COR-L47 (cell line): ENCODE results near the gene NUP107.
A peak's percentile ranks its signal among the peaks of the same experiment; 100 is the strongest.

Experiments used
- DNase-seq: peaks from one replicate; lab custom pipeline; 2025; lab: John Stamatoyannopoulos, UW

NUP107 gene

GRCh38 chr12:68743356-68743755 is 56.6 kb downstream of the NUP107 start:
- no peak for DNase-seq

GRCh38 chr12:68745376-68745903 is 58.7 kb downstream of the NUP107 start:
- DNase-seq: no peak

GRCh38 chr12:68745904-68746571 is 59.3 kb downstream of the NUP107 start, which contains the start of gene SLC35E3:
Gene SLC35E3 (plus strand): TSS chr12:68746176. CDS start chr12:68746378, 202 bp downstream.
- peak; percentile 93 for DNase-seq

- peak; percentile 7 for DNase-seq
Observed at GRCh38 chr12:68746572-68747180, 59.9 kb downstream of the NUP107 start.

- DNase-seq: no peak
Observed at GRCh38 chr12:68749443-68749842, 62.7 kb downstream of the NUP107 start.

GRCh38 chr12:68749861-68750260 is 63.1 kb downstream of the NUP107 start:
- no peak for DNase-seq

GRCh38 chr12:68750506-68750905 is 63.7 kb downstream of the NUP107 start:
- DNase-seq: no peak

GRCh38 chr12:68755536-68756243 is 68.9 kb downstream of the NUP107 start:
- DNase-seq: no peak

- no peak for DNase-seq
Observed at GRCh38 chr12:68759852-68760251, 73.1 kb downstream of the NUP107 start.

- DNase-seq: no peak
Observed at GRCh38 chr12:68760806-68761441, 74.1 kb downstream of the NUP107 start.

GRCh38 chr12:68761442-68761812 is 74.6 kb downstream of the NUP107 start:
- no peak for DNase-seq

- DNase-seq: no peak
Observed at GRCh38 chr12:68761901-68762630, 75.3 kb downstream of the NUP107 start.

GRCh38 chr12:68762691-68763090 is 75.9 kb downstream of the NUP107 start:
- no peak for DNase-seq

GRCh38 chr12:68765696-68766095 is 78.9 kb downstream of the NUP107 start:
- no peak for DNase-seq

- no peak for DNase-seq
Observed at GRCh38 chr12:68766646-68767045, 79.9 kb downstream of the NUP107 start.

GRCh38 chr12:68767191-68767590 is 80.4 kb downstream of the NUP107 start:
- DNase-seq: no peak

- DNase-seq: no peak
Observed at GRCh38 chr12:68768431-68768939, 81.7 kb downstream of the NUP107 start.

GRCh38 chr12:68769941-68770340 is 83.2 kb downstream of the NUP107 start:
- DNase-seq: no peak

- no peak for DNase-seq
Observed at GRCh38 chr12:68771223-68771925, 84.6 kb downstream of the NUP107 start.

GRCh38 chr12:68772714-68773113 is 85.9 kb downstream of the NUP107 start:
- DNase-seq: no peak

- DNase-seq: no peak
Observed at GRCh38 chr12:68773582-68773981, 86.8 kb downstream of the NUP107 start.
